Prostate gland (tissue), 2 donors: ENCODE results near the gene GPR162.

ENCODE experiments used
- CTCF ChIP-seq, 4 experiments: fragments of 200-600 bp in 2 of 4; fragments of 450-650 bp in 2 of 4; sonication (generic) in 2 of 4; IDR thresholded peaks; 1 replicate in 3 of 4; 2 replicates in 1 of 4; pipeline ENCODE4 v1.5.1; 2016 to 2019; ENCODE audit warnings: antibody characterized with exemption in 4 of 4, mild to moderate bottlenecking in 2 of 4, moderate library complexity in 2 of 4
- POLR2A ChIP-seq: fragments of 450-650 bp; IDR thresholded peaks from one replicate; pipeline ENCODE4 v1.6.1; 2016; ENCODE audit warnings: antibody characterized with exemption, mild to moderate bottlenecking
- POLR2AphosphoS5 ChIP-seq: sonication (generic); formaldehyde crosslinking; IDR thresholded peaks from one replicate; pipeline ENCODE4 v1.6.1; 2017; ENCODE audit warnings: antibody characterized with exemption

GRCh38 chr12:6790496-6791150, 31.0 kb upstream of the GPR162 start:
- no peak for TF ChIP-seq CTCF (IDR thresholded peaks at IDR 0.05)
- TF ChIP-seq POLR2A = no peak
- no peak for TF ChIP-seq POLR2AphosphoS5
